HCT116 (cell line): ENCODE results near the gene FAM3B. TPM values are rescaled to one million over a fixed set of nuclear protein-coding genes. Genes with fewer than 3 reads are reported as not detected.

Experiments
- ATAC-seq: fragments of 200-7000 bp; cut with Tn5 transposase; 2 replicates; pipeline ENCODE4 v1.9.1; 2020; ENCODE audit warnings: mild to moderate bottlenecking, moderate library complexity
- BruUV-seq: library from RNA; stranded (reverse); fragments of 400-500 nt; replicated peaks from 2 replicates; lab custom pipeline; 2021; lab: Mats Ljungman, UMichigan
- CTCF ChIA-PET: fragments of 300-600 bp; sonication (Branson Sonifier 250); formaldehyde crosslinking; loops from one replicate; lab custom pipeline; 2021; ENCODE audit warnings: antibody characterized with exemption; lab: Charles Lee
- POLR2A ChIA-PET: fragments of 300-600, 350-600 bp; sonication (Branson Sonifier 250); formaldehyde crosslinking; loops from one replicate; lab custom pipeline; 2021; ENCODE audit warnings: antibody characterized with exemption; lab: Charles Lee
- RAD21 ChIA-PET, 2 experiments: fragments of 300-600 bp; sonication (Branson Sonifier 250); formaldehyde crosslinking; loops; one replicate each; lab custom pipeline; 2023; ENCODE audit warnings: low total read pairs in 2 of 2; ENCODE audit not compliant: uncharacterized antibody in 2 of 2, unreplicated experiment in 2 of 2, low non-redundant PET in 1 of 2; lab: Charles Lee
- DNase-seq: peaks from one replicate; pipeline ENCODE4 v3.0.0-alpha.2; 2010; ENCODE audit warnings: low read depth, low spot score
- H2AFZ ChIP-seq: fragments of 200-600 bp; shearing (Covaris generic), sonication (generic); 2 replicates; pipeline ENCODE4 v1.6.1; 2017; ENCODE audit warnings: low read depth, mixed run types, mixed read lengths, antibody characterized with exemption, low read length; ENCODE audit not compliant: poor library complexity, severe bottlenecking
- H3K27ac ChIP-seq: 2 replicates; pipeline ENCODE4 v1.5.1; 2012; ENCODE audit warnings: low read depth, low read length
- H3K27me3 ChIP-seq: fragments of 200-600 bp; sonication (generic); 2 replicates; pipeline ENCODE4 v1.6.1; 2016; ENCODE audit warnings: mixed run types, low read length, mixed read lengths; ENCODE audit not compliant: insufficient read depth
- H3K36me3 ChIP-seq, 2 experiments: fragments of 200-500 bp in 1 of 2; fragments of 200-600 bp in 1 of 2; sonication (Bioruptor generic) in 1 of 2; sonication (generic) in 1 of 2; 2 replicates each; pipeline versions ENCODE4 v1.5.1 to v1.6.1; 2014 to 2016; ENCODE audit warnings: low read length in 2 of 2, inconsistent platforms in 1 of 2, mixed read lengths in 1 of 2, mixed run types in 1 of 2; ENCODE audit not compliant: insufficient read depth in 2 of 2, control insufficient read depth in 1 of 2
- H3K4me1 ChIP-seq, 2 experiments: fragments of 200-600 bp in 1 of 2; sonication (generic) in 1 of 2; 2 replicates each; pipeline versions ENCODE4 v1.5.1 to v1.6.1; 2012 to 2017; ENCODE audit warnings: low read length in 2 of 2, inconsistent platforms in 1 of 2, mild to moderate bottlenecking in 1 of 2, mixed read lengths in 1 of 2, mixed run types in 1 of 2, moderate library complexity in 1 of 2; ENCODE audit not compliant: insufficient read depth in 2 of 2, control insufficient read depth in 1 of 2
- H3K4me2 ChIP-seq: fragments of 200-600 bp; sonication (generic); 2 replicates; pipeline ENCODE4 v1.6.1; 2017; ENCODE audit warnings: mixed run types, low read length, mixed read lengths
- H3K4me3 ChIP-seq, 2 experiments: fragments of 200-600 bp in 1 of 2; sonication (generic) in 1 of 2; replicated peaks in 1 of 2; 2 replicates each; pipeline ENCODE4 v1.5.1; 2011 to 2016; ENCODE audit warnings: low read length in 2 of 2, control low read depth in 1 of 2, low read depth in 1 of 2, mild to moderate bottlenecking in 1 of 2, mixed read lengths in 1 of 2, mixed run types in 1 of 2
- H3K79me2 ChIP-seq: fragments of 200-600 bp; sonication (generic); 2 replicates; pipeline ENCODE4 v1.6.1; 2017; ENCODE audit warnings: mild to moderate bottlenecking, mixed run types, low read length, moderate library complexity, mixed read lengths; ENCODE audit not compliant: insufficient read depth
- H3K9ac ChIP-seq: fragments of 200-600 bp; sonication (generic); 2 replicates; pipeline ENCODE4 v1.6.1; 2016; ENCODE audit warnings: low read length, mixed read lengths
- H3K9me2 ChIP-seq: fragments of 200-600 bp; sonication (generic), shearing (Covaris generic); 2 replicates; pipeline ENCODE4 v1.6.1; 2017; ENCODE audit warnings: mixed run types, mild to moderate bottlenecking, moderate library complexity; ENCODE audit not compliant: insufficient read depth
- H3K9me3 ChIP-seq, 2 experiments: fragments of 200-500 bp in 1 of 2; fragments of 200-600 bp in 1 of 2; sonication (Bioruptor generic) in 1 of 2; sonication (generic) in 1 of 2; 2 replicates each; pipeline ENCODE4 v1.6.1; 2014 to 2017; ENCODE audit warnings: low read length in 2 of 2, mixed read lengths in 2 of 2, inconsistent platforms in 1 of 2, low read depth in 1 of 2, mild to moderate bottlenecking in 1 of 2, mixed run types in 1 of 2, moderate library complexity in 1 of 2; ENCODE audit not compliant: control insufficient read depth in 1 of 2, insufficient read depth in 1 of 2
- H4K20me1 ChIP-seq: fragments of 200-600 bp; sonication (generic), shearing (Covaris generic); 2 replicates; pipeline ENCODE4 v1.6.1; 2017; ENCODE audit warnings: mixed run types, mild to moderate bottlenecking, moderate library complexity; ENCODE audit not compliant: insufficient read depth
- SIN3A ChIP-seq: IDR thresholded peaks from 2 replicates; pipeline ENCODE4 v1.6.1; 2012; ENCODE audit warnings: low read depth
- SRF ChIP-seq: IDR thresholded peaks from 2 replicates; pipeline ENCODE4 v1.6.1; 2012; ENCODE audit warnings: low read depth
- TCF7L2 ChIP-seq: IDR thresholded peaks from 2 replicates; pipeline ENCODE4 v1.7.0; 2011; ENCODE audit warnings: borderline replicate concordance, inconsistent platforms; ENCODE audit not compliant: insufficient read depth, insufficient read length; ENCODE audit errors: extremely low read depth
- YY1 ChIP-seq: IDR thresholded peaks from 2 replicates; pipeline ENCODE4 v1.6.1; 2011; ENCODE audit warnings: low read length, low read depth, moderate library complexity, mild to moderate bottlenecking; ENCODE audit not compliant: insufficient replicate concordance; ENCODE audit errors: extremely low read depth
- intact Hi-C: fragments of 100-400 bp; cut with micrococcal nuclease; formaldehyde crosslinking; loops from 2 replicates; pipeline ENCODE4 v1.10.0; 2022
- total RNA-seq: library from RNA; stranded (reverse); gene quantifications from one replicate; pipeline ENCODE4 v1.2.1, GENCODE V29; 2021; ENCODE audit not compliant: unreplicated experiment

FAM3B gene
- total RNA-seq, 1 experiment from 2014 or later = not detected

DNA sequence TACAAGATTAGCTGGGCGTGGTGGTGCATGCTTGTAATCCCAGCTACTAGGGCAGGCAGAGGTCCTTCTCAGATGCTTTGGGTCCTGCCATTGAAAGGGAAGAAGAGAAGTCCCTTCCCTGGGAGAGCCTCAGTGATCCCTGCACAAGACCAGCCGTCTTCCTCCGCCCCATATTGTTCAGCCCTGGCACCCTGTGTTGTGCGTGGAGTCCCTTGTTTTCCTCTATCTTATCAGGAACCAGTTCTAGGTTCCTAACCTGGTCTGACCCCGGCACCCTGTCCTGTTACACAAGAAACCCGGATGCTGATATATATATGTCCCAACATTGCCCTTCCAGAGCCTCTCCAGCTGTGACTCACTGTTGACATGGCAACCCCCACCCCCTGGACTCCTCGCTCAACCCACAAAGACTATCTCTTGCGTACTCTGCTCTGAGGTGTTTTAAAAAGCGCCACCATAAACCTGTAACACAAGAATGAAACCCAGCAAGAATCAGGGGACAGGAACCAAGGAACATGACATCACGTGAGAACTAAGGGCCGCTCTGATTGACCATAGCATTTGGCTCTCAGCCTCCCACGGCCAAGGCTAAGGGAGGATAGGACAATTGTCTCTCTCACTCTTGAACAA is 50.0 kb downstream of the FAM3B start:
- H3K27me3 ChIP-seq = no peaks in the 10 kb centered on the region
- H3K9ac ChIP-seq = no peak overlapping the region
- H3K9me3 ChIP-seq = no peaks in the 10 kb centered on the region
- H2AFZ ChIP-seq = no peak overlapping the region
- no peak overlapping the region for H3K4me3 ChIP-seq
- peak overlapping the region; percentile 33; the same call in 1 of the 2 replicates for H3K4me2 ChIP-seq
- RAD21 ChIA-PET = no interaction called here
- peaks cover 3 to 5% of the 10 kb centered on the region in 2 experiments; a peak in 3 of 4 replicates for H3K4me1 ChIP-seq
- intact Hi-C loops = no loop called here
- no peaks in the 10 kb centered on the region for H3K9me2 ChIP-seq
- ATAC-seq (peak; percentile 63), DNase-seq (no peak)
- CTCF ChIA-PET = no interaction called here
- H4K20me1 ChIP-seq = no peaks in the 10 kb centered on the region
- POLR2A ChIA-PET = no interaction called here
- no peak overlapping the region for H3K27ac ChIP-seq
- H3K36me3 ChIP-seq = no peaks in the 10 kb centered on the region
- TF ChIP-seq SIN3A = no peak
- TF ChIP-seq YY1 = no peak
- H3K79me2 ChIP-seq = no peaks in the 10 kb centered on the region
- no TSS peak for BruUV-seq

DNA sequence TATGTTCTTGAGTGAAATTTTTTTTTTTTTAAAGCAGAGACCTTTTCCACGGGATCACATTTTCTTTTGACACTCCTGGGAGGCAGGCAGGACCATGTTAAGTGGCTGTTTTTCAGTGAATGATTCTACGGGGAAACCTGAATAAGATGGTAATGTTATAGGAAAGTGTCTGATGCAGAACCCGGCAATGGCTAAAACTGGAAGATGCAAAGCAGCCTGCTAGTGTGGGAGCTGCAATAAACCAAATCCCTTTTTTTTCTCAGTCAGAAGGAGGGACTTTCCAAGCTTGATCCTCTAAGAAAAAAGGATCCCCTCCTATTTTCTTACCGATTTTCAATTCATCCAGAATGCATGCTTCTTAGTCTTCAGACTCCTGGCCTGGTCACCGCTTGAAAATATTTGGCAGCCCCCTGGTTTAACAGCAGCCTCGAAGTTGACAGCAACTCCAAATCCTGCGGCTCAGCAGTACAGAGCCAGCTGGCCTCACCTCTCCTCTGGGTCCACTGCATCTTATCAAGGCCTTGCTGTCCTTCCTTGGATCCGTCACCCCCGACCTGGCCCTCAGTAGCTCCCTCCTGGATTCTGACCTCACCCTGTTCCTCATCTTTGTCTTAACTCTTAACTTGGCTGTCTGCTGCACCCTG is 50.8 kb downstream of the FAM3B start:
- no TSS peak for BruUV-seq
- no peak overlapping the region for H3K27ac ChIP-seq
- POLR2A ChIA-PET = no interaction called here

More for the DNA sequence above, 50.8 kb downstream of the FAM3B start:
- Histone ChIP-seq H4K20me1 (no peaks in the 10 kb centered on the region), H3K9ac (no peak overlapping the region), H3K27me3 (no peaks in the 10 kb centered on the region), H3K4me3 (no peak overlapping the region), H3K79me2 (no peaks in the 10 kb centered on the region), H3K4me1 (peaks cover 3 to 5% of the 10 kb centered on the region in 2 experiments; a peak in 3 of 4 replicates), H2AFZ (no peak overlapping the region), H3K36me3 (no peaks in the 10 kb centered on the region), H3K9me2 (no peaks in the 10 kb centered on the region), H3K4me2 (no peak overlapping the region), H3K9me3 (no peaks in the 10 kb centered on the region)
- no peak for DNase-seq
- TF ChIP-seq TCF7L2 (no peak), YY1 (no peak), SRF (no peak)
- no peak for ATAC-seq
- ChIA-PET RAD21 (no interaction called here), CTCF (no interaction called here)
- intact Hi-C loops = no loop called here
